Stimulated activated naive CD8-positive, alpha-beta T cell treated with anti-CD3 and anti-CD28 coated beads, Interleukin-15, Interleukin-2, amounts not matched to agents 100 U/mL and 50 U/mL, for 24 hours (primary cell): Measurements from ENCODE around the gene TBX10.
"Not testable (repeated sequence)": the region's sequence is repeated elsewhere in the genome, so short reads cannot be mapped to it uniquely, and the experiment has no call there.

Source experiments
- ATAC-seq: fragments of 150-1000 bp; cut with Tn5 transposase; one replicate; pipeline ENCODE4 v1.10.0; 2021
- DNase-seq: peaks from one replicate; pipeline ENCODE4 v3.0.0; 2021

The TBX10 gene

GRCh38 chr11:67645521-67646461 lies 6.2 kb upstream of the TBX10 start:
- ATAC-seq (no peak), DNase-seq (no peak)

- DNase-seq (no peak), ATAC-seq (no peak)
Measured at GRCh38 chr11:67644472-67645418, 5.2 kb upstream of the TBX10 start.

DNA sequence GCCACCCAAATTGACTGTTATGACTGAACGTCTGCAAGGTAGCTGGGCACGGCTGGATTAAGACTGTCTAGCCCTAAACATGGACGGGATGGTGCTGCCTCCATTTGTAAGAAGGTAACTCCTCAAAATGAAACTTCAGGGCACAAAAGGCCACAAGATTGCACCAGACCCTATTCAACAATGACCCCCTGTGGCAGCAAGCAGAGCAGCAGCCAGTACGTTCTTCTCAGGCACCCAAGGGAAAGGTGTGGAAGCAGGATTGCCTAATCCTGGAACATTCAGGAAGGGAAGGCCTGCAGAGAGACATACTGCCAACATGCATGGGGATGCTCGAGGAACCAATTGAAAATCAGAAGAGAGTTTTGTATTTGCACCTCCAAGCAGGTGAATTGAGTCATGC lies 4.5 kb upstream of the TBX10 start:
- ATAC-seq, result no peak
- no peak for DNase-seq

- DNase-seq (no peak), ATAC-seq (no peak)
Measured at GRCh38 chr11:67642173-67643120, 2.9 kb upstream of the TBX10 start.

DNA sequence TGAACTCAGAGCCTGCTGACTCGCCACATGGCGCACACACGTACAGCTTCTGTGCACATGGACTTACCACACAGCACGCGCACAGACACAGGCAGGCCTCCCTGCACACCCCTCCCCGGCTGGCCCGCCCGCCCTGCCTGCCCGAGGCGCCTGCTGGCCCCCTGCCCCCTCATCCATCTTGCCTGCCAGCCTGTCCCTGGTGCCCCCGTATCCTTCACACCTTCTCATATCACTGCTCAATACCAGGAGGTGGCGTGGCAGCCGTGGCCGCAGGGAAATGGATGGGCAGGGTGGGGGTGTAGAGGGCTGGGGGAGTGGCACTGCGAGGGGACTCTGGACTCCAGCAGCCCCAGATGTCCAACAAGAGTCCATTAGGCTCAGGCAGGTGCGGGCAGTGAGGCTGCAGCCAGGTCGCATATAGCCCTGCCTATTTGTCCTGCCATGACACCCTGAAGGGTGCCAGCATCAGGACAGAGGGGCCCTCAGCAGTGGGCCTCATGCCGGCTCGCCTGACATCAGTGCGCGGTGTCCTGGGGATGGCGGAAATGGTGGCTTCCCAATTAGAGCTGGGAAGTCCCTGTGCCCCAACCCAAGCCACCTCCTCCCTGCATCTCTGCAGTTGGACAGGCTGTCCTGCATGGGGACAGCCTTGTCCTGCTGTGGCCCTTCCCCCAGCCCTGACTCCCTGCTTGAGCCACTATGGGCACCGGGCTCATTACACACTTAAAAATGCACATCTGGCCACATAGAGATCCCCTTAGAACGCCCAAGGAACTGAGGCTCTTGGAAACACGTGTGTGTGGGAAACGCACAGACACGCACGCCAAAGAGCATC lies 2.0 kb upstream of the TBX10 start:
- no peak for DNase-seq
- ATAC-seq, result no peak

- ATAC-seq, result no peak
- no peak for DNase-seq
Measured at GRCh38 chr11:67640758-67641337, 1.3 kb upstream of the TBX10 start.

GRCh38 chr11:67640021-67640757 lies 626 bp upstream of the TBX10 start:
- ATAC-seq (peak; percentile 86), DNase-seq (peak; percentile 67)

DNA sequence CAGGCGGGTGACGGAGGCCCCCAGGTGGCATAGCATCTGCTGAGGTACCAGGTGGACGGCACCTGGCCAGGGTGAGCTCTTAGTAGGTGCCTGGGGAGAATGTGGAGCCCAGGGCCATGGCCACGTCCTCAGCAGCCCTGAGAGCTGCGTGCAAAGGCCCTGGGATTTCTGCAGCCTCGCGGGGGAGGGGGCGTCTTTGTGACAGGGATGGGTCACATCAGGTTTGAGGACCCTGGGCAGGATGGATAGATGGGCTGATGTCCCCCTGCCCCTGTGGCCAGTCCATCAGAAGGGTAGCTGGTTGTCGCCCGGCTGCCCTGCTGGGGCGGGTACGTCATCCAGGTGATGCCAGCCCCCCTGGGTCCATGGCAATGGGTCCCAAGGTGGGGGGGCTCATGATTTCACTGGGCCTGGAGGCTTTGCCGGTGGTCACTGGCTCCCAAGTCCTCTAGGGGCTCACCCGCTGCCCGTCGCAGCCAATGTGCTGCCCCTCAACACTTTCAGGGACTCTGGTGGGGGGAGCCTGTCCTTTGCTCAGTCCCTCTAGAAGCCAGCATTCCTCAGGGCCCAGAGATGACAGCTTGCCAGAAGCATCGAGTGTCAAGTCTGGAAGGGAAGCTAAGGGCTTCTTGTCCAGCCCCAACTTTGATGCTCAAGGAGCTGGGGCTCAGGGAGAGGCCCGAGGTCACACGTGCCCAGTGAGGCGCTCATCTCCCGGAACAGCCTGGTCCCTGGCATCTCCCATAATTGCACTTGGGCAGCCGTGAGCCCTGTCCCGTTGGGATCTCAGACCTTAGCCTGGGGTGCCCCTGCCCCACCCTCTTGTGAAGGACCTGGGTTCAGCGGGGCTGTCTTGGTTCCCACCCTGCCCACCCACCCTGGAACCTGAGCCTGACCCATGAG lies 777 bp downstream of the TBX10 start:
- no peak for ATAC-seq
- no peak for DNase-seq

GRCh38 chr11:67637441-67637840 lies 2.1 kb downstream of the TBX10 start:
- ATAC-seq, DNase-seq: not testable (repeated sequence)

GRCh38 chr11:67636962-67637361 lies 2.6 kb downstream of the TBX10 start:
- ATAC-seq (no peak), DNase-seq (no peak)

- no peak for ATAC-seq
- no peak for DNase-seq
Measured at GRCh38 chr11:67635231-67635521, 4.4 kb downstream of the TBX10 start.

GRCh38 chr11:67634366-67635230 lies 5.0 kb downstream of the TBX10 start:
- ATAC-seq, result no peak
- no peak for DNase-seq

- DNase-seq, result no peak
- ATAC-seq, result no peak
Measured at GRCh38 chr11:67633758-67634365, 5.7 kb downstream of the TBX10 start.

DNA sequence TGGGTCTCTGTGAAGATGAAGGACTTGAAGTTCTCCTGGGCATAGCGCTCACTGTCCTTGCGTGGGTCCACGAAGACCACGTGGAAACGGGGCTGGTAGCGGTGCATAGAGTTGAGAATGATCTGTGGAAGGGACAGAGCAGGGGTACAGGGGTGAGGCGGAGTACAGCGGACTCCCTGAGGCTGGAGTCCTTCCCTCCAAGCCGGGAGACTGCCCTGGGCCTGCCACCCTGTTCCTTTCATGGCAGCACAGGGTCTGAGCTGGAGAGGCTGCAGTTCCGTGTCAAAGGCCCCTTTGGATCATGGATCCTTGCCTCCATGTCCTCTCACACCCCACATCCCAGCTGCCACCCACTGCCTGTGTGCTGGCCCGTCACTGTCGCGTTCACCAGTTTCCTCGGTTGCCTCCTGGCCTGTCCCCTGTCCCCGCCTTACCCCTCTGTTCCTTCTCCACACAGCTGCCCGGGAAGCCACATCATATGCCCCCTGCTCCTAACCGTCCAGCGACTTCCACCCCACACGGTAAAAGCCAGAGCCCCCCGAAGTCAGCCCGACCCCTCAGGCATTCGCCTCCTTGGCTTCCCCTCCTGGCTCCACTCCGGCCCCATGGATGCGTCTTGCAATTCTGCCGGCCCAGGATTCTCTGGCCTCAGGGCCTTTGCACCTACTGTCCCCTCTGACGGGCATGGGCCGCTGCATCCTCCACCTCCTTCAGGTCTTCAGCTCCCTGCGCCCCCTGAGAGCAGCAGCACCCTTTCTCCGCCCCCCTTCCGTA lies 6.4 kb downstream of the TBX10 start:
- DNase-seq (no peak), ATAC-seq (no peak)

GRCh38 chr11:67632175-67632981 lies 7.2 kb downstream of the TBX10 start:
- DNase-seq (no peak), ATAC-seq (no peak)

DNA sequence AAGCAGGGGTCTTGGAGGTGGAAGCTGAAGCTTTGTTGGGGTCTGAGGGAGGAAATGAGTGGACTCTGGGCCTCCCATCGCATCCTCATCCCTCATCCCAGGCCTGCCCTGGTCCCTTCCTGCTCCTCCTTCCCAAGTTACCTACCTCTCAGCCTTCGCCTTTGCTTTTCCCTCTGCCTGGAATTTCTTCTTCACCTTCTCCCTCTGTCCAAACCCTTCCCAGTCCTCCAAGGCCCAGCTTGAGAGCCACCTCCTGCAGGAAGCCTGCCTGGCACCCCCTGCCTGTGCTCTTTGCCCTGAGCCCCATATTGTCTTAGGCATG lies 7.7 kb downstream of the TBX10 start:
- no peak for ATAC-seq
- DNase-seq, result no peak
